Neuronal stem cell (in vitro differentiated cells): ENCODE measurements around the gene HIRIP3.

ENCODE experiments used
- DNase-seq: peaks from one replicate; pipeline ENCODE4 v3.0.0-alpha.2; 2013; ENCODE audit warnings: low spot score
- H2AFZ ChIP-seq: one replicate; pipeline ENCODE4 v1.6.1; 2013; ENCODE audit warnings: mild to moderate bottlenecking, low read length, inconsistent platforms
- H2AK5ac ChIP-seq: 2 replicates; pipeline ENCODE4 v1.6.1; 2013; ENCODE audit warnings: low read depth, mild to moderate bottlenecking, inconsistent platforms, low read length, moderate library complexity, mixed read lengths
- H2BK120ac ChIP-seq: 2 replicates; pipeline ENCODE4 v1.6.1; 2013; ENCODE audit warnings: low read depth, mild to moderate bottlenecking, inconsistent platforms, low read length, moderate library complexity, mixed read lengths
- H2BK12ac ChIP-seq: one replicate; pipeline ENCODE4 v1.6.1; 2013; ENCODE audit warnings: low read length, inconsistent platforms
- H2BK15ac ChIP-seq: 2 replicates; pipeline ENCODE4 v1.6.1; 2013; ENCODE audit warnings: mild to moderate bottlenecking, low read length, inconsistent platforms, mixed read lengths
- H2BK5ac ChIP-seq: one replicate; pipeline ENCODE4 v1.6.1; 2013; ENCODE audit warnings: inconsistent platforms, mild to moderate bottlenecking, low read length, moderate library complexity
- H3K14ac ChIP-seq: one replicate; pipeline ENCODE4 v1.6.1; 2013; ENCODE audit warnings: low read length, inconsistent platforms
- H3K18ac ChIP-seq: 2 replicates; pipeline ENCODE4 v1.6.1; 2013; ENCODE audit warnings: low read length, inconsistent platforms
- H3K23ac ChIP-seq: 2 replicates; pipeline ENCODE4 v1.6.1; 2013; ENCODE audit warnings: low read depth, mild to moderate bottlenecking, mixed read lengths, low read length, inconsistent platforms; ENCODE audit not compliant: poor library complexity
- H3K27ac ChIP-seq: replicated peaks from 3 replicates; pipeline ENCODE4 v1.5.1; 2013; ENCODE audit warnings: low read length, inconsistent platforms
- H3K27me3 ChIP-seq, 3 experiments: 2 replicates each; pipeline ENCODE4 v1.6.1; 2013; ENCODE audit warnings: low read length in 3 of 3, mild to moderate bottlenecking in 2 of 3, inconsistent platforms in 1 of 3, low read depth in 1 of 3, mixed read lengths in 1 of 3, moderate library complexity in 1 of 3; ENCODE audit not compliant: control insufficient read depth in 3 of 3, insufficient read depth in 3 of 3
- H3K36me3 ChIP-seq, 2 donors: replicated peaks in 1 of 2; 2 replicates each; pipeline ENCODE4 v1.6.1; 2013; ENCODE audit warnings: low read length in 2 of 2; ENCODE audit not compliant: control insufficient read depth in 2 of 2, insufficient read depth in 2 of 2
- H3K4ac ChIP-seq: 2 replicates; pipeline ENCODE4 v1.6.1; 2013; ENCODE audit warnings: inconsistent platforms, mild to moderate bottlenecking, low read length, moderate library complexity
- H3K4me1 ChIP-seq, 2 donors: 1 replicate in 1 of 2; 2 replicates in 1 of 2; pipeline ENCODE4 v1.6.1; 2013; ENCODE audit warnings: low read length in 2 of 2, low read depth in 1 of 2; ENCODE audit not compliant: control insufficient read depth in 2 of 2, insufficient read depth in 1 of 2
- H3K4me2 ChIP-seq: one replicate; pipeline ENCODE4 v1.6.1; 2013; ENCODE audit warnings: mild to moderate bottlenecking, low read length, inconsistent platforms; ENCODE audit not compliant: insufficient read depth, poor library complexity, severe bottlenecking
- H3K4me3 ChIP-seq, 2 donors: 2 replicates each; pipeline ENCODE4 v1.5.1; 2013; ENCODE audit warnings: low read length in 2 of 2, mild to moderate bottlenecking in 2 of 2, inconsistent platforms in 1 of 2, moderate library complexity in 1 of 2
- H3K79me1 ChIP-seq: one replicate; pipeline ENCODE4 v1.6.1; 2013; ENCODE audit warnings: low read depth, mild to moderate bottlenecking, inconsistent platforms, low read length, moderate library complexity
- H3K9ac ChIP-seq: one replicate; pipeline ENCODE4 v1.6.1; 2013; ENCODE audit warnings: mild to moderate bottlenecking, low read depth, low read length, inconsistent platforms; ENCODE audit not compliant: poor library complexity
- H3K9me3 ChIP-seq, 2 donors: replicated peaks in 1 of 2; 2 replicates each; pipeline versions ENCODE3 to v1.6.1; 2013; ENCODE audit warnings: low read length in 2 of 2, mild to moderate bottlenecking in 2 of 2, inconsistent platforms in 1 of 2, low read depth in 1 of 2, mixed read lengths in 1 of 2, moderate library complexity in 1 of 2; ENCODE audit not compliant: control insufficient read depth in 2 of 2, insufficient read depth in 1 of 2
- H4K8ac ChIP-seq: one replicate; pipeline ENCODE4 v1.6.1; 2013; ENCODE audit warnings: low read depth, mild to moderate bottlenecking, inconsistent platforms, low read length, moderate library complexity
- H4K91ac ChIP-seq: one replicate; pipeline ENCODE4 v1.6.1; 2013; ENCODE audit warnings: low read length, low read depth, mild to moderate bottlenecking, inconsistent platforms; ENCODE audit not compliant: poor library complexity
- WGBS, 2 donors: extraction: QIAGEN DNeasy Blood & Tissue Kit; methylation state at CpG; one replicate each; pipeline ENCODE4 v1.1.7; 2013; ENCODE audit warnings: missing lambda C conversion rate in 2 of 2, mixed read lengths in 1 of 2; ENCODE audit not compliant: insufficient read length in 2 of 2, insufficient replicate concordance in 1 of 2; ENCODE audit errors: extremely low coverage in 2 of 2; 5-methylcytosine and 5-hydroxymethylcytosine counted together

The HIRIP3 gene

DNA sequence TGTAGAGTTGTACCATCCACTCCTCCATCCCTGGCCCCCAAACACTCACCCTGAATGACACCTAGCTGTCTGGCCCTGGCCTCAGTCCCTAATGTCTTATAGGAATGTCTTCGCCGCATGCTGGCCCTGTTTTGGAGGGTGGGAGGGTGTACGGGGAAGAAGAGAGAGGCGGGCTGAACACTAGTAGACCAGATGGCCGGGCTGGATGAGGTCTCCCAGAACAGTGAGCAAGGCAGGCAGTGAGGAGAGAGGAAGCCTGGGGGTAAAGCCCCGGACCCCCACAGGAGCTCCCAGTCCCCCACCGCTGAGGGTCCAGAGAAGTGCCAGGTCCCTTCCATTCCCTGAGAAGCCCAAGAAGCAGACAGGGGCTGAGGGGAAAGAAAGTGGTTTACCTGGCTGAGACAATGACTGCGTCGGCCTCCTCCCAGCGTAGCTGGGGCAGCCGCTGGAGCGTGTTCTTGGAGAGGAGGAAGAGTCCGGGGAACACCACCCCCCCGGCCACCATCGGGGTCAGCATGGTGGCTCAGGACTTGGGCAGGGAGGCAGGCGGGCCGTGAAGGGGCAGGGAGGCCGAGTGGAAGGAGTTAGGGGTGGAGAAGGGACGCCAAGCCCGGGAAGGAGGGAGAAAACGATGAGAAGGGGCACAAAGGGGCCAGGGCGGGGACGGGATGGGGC, 34.7 kb upstream of the HIRIP3 start:
- Histone ChIP-seq H3K27ac (no peak overlapping the region), H3K27me3 (peaks cover 0 to 24% (median under 1%) of the 10 kb centered on the region in 3 experiments), H2BK120ac (no peak overlapping the region), H2AK5ac (peak overlapping the region; percentile 54), H3K18ac (peak overlapping the region; percentile 94), H3K4me1 (peaks cover 12 to 24% of the 10 kb centered on the region in 2 donors), H4K8ac (no peak overlapping the region), H2BK12ac (no peak overlapping the region), H2BK15ac (peak overlapping the region; percentile 26), H2BK5ac (peak overlapping the region; percentile 54), H3K4me2 (peak overlapping the region; percentile 82), H3K14ac (no peak overlapping the region), H3K4ac (no peak overlapping the region), H3K4me3 (peak overlapping the region; percentile 45 to 78), H3K23ac (no peak overlapping the region), H3K36me3 (peaks cover 0 to 7% of the 10 kb centered on the region in 2 donors), H3K9ac (peak overlapping the region; percentile 75), H4K91ac (no peak overlapping the region), H3K79me1 (peaks cover under 1% of the 10 kb centered on the region), H3K9me3 (no peaks in the 10 kb centered on the region), H2AFZ (peak overlapping the region; percentile 94)
- WGBS, 2 donors = no CpG with 5 or more reads among the region's 23 CpGs
- DNase-seq = no peak

GRCh38 chr16:30028438-30029076, 33.1 kb upstream of the HIRIP3 start:
- H2AFZ ChIP-seq = no peak overlapping the region
- H3K36me3 ChIP-seq = peaks cover 0 to 7% of the 10 kb centered on the region in 2 donors
- peaks cover 12 to 24% of the 10 kb centered on the region in 2 donors for H3K4me1 ChIP-seq
- H3K9me3 ChIP-seq = no peaks in the 10 kb centered on the region
- no peak overlapping the region for H2BK15ac ChIP-seq
- no peak overlapping the region for H3K4me3 ChIP-seq
- no peak overlapping the region for H2BK120ac ChIP-seq
- no CpG with 5 or more reads among the region's 18 CpGs for WGBS, 2 donors
- no peak overlapping the region for H3K14ac ChIP-seq
- peak; percentile 59 for DNase-seq
- peak overlapping the region; percentile 80 for H3K9ac ChIP-seq
- no peaks in the 10 kb centered on the region for H3K79me1 ChIP-seq
- no peak overlapping the region for H2BK5ac ChIP-seq
- H3K4ac ChIP-seq = no peak overlapping the region
- no peak overlapping the region for H4K91ac ChIP-seq
- H3K27ac ChIP-seq = no peak overlapping the region
- peak overlapping the region; percentile 66 for H3K18ac ChIP-seq
- H3K4me2 ChIP-seq = peak overlapping the region; percentile 4
- H3K27me3 ChIP-seq = peaks cover 0 to 24% (median 0%) of the 10 kb centered on the region in 3 experiments
- H2AK5ac ChIP-seq = no peak overlapping the region
- no peak overlapping the region for H2BK12ac ChIP-seq
- no peak overlapping the region for H4K8ac ChIP-seq
- peak overlapping the region; percentile 81 for H3K23ac ChIP-seq

- no peak overlapping the region for H2BK12ac ChIP-seq
- H3K23ac ChIP-seq = no peak overlapping the region
- peaks cover 0 to 24% (median 0%) of the 10 kb centered on the region in 3 experiments for H3K27me3 ChIP-seq
- H3K4me1 ChIP-seq = peaks cover 12 to 24% of the 10 kb centered on the region in 2 donors
- no peak overlapping the region for H3K14ac ChIP-seq
- H2BK15ac ChIP-seq = no peak overlapping the region
- H2AK5ac ChIP-seq = no peak overlapping the region
- no peak overlapping the region for H3K4me2 ChIP-seq
- no peak overlapping the region for H3K9ac ChIP-seq
- no peak overlapping the region for H3K4ac ChIP-seq
- H3K27ac ChIP-seq = no peak overlapping the region
- peaks cover 0 to 7% of the 10 kb centered on the region in 2 donors for H3K36me3 ChIP-seq
- no peaks in the 10 kb centered on the region for H3K79me1 ChIP-seq
- no peak overlapping the region for H4K8ac ChIP-seq
- no peak overlapping the region for H3K4me3 ChIP-seq
- no peak overlapping the region for H3K18ac ChIP-seq
- no peak overlapping the region for H2AFZ ChIP-seq
- DNase-seq = no peak
- H3K9me3 ChIP-seq = no peaks in the 10 kb centered on the region
- H4K91ac ChIP-seq = no peak overlapping the region
- H2BK120ac ChIP-seq = no peak overlapping the region
- no CpG with 5 or more reads among the region's 13 CpGs for WGBS, 2 donors
- H2BK5ac ChIP-seq = no peak overlapping the region
Measured at GRCh38 chr16:30027588-30028437, 32.4 kb upstream of the HIRIP3 start.
